Limb (tissue), 2 donors: Measurements from ENCODE around the gene PIM2.

Experiments used
- DNase-seq, 2 donors: peaks; one replicate each; pipeline ENCODE4 v3.0.0-alpha.2; 2016; ENCODE audit errors: extremely low spot score in 2 of 2

Gene PIM2

DNA sequence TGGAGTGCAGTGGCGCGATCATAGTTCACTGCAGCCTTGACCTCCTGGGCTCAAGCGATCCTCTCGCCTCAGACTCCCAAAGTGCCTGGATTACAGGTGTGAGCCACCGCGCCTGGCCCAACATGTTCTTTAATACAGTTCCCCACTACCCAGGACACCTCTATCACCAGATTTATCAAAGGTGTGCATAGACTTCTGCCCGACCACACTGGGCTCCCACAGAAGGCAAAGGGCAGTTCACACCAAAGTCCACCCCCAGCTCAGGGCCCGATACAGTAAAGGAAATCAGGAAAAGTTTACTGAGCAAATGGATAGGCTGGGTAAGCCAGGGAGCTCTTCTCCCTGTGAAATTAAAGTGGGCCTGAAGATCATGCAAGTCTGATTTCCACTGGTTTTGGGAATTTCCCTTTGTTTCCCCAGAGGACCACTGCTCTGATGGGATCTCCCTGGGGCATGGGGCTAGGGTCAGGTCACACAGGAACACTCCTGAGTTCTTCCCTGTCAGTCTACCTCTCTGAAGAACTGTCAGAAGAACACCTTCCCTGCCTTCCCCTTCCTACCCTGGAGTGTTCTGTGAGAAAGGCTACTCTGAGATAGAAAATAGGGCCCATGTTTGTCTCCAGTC lies 17.7 kb upstream of the PIM2 start:
- DNase-seq, result no peak

DNA sequence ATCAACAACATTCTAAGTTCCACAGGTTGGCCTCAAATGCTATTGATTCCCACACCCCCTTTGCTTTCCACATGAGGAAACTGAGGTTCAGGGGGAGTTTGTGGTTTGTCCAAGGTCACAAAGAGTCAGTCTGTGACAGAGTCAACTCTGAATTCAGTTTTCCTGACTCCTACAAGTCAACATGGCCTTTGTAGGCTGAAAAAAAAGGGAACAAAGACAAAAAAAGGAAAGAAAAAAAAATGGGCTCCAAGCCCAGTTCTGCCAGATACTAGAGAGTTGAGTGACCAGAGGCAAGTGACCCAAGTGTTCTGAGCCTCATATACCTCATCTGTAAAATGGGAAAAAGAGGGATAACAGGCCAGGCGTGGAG lies 16.5 kb upstream of the PIM2 start:
- DNase-seq, result no peak

DNA sequence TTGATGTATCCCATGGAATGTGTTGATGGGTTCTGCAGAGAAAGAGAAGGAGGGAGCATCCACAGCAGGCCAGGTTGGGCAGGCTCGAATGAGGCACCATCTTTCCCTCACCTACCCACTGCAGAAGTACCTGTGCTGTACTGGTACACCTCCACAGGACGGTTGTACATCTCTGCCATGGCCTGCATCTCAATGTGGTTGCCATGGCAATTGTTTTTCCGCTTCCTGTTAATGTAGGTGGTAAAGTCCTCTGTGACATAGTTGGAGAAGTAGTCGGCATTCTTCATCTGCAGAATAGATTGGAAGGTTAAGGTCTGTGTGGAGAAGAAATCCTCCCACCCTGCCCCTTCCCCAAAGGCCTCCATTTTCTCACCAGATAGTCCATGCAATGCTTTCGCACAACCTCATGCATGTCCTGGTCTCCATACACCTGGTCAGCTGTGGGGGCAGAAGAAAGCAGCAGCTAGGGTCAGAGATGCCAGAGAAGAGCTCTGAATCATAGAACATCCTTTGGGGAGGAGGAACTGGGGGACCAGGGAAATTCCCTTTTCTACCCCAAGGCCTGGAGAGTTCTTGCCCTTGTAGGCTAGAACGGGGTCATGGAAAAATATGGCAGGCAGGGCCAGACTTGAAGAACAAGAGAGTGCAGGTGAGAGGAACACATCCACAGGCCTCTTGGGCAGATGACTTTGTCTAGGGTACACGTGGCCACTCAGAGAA lies 15.9 kb upstream of the PIM2 start:
- no peak for DNase-seq

DNA sequence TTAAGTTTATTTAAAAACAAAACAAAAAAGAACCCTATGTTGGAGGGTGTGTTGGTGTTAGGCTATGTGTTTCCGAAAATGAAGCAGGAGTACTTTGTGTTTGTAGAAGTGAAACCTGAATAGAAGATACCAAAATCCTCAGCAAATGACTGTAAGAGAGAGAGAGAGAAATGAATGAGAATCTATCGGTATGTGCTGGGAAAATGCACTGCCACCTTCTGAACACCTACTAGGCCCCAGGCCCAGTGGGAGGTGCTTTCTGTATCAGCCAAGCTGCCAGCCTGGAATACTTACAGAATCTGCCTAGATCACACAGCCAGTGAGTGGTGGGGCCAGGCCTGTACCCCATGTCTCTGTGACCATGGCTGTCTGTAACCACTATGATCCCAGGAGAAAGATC lies 14.9 kb upstream of the PIM2 start:
- no peak for DNase-seq

DNA sequence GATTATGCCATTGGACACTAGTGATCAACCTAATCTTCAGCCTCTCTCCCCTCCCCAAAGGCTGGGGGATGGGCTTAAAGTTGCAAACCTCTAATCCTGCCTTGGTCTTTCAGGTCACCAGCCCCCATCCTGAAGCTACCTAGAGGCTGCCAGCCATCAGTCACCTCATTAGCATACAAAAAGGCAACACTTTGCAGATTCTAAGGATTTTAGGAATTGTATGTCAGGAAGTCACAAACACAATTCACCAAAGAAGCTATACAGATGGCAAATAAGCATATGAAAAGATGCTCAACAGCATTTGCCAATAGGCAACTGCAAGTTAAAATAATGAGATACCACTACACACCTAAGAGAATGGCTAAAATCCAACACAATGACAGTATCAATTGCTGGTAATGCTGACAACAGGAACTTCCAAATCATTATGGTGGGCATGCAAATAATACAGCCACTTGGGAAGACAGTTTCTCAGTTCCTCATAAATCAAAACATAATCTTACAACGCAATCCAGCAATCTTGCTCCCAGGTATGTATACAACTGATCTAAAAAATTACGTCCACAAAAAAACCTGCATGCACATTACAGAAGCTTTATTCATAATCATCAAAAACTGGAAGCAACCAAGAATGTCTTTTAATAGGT lies 9.0 kb upstream of the PIM2 start:
- DNase-seq, result no peak

DNA sequence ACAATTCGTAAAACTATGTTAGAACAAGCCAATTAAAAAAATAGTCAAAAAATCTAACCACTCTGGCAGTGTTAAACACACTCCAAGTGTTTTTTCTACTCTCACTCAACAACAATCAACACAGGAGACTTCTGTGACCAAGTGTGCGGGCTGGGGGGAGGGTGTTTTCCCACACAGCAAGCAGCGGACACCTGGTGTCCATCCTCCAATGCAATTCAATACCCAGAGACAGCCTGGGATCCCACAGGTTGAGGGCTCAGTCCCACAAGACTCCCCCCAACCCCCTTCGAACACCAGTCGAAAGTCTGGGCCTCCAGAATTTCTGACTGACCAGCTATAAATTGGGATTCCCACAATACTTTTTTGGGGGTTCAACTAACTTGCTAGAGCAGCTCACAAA lies 8.3 kb upstream of the PIM2 start:
- no peak for DNase-seq

DNA sequence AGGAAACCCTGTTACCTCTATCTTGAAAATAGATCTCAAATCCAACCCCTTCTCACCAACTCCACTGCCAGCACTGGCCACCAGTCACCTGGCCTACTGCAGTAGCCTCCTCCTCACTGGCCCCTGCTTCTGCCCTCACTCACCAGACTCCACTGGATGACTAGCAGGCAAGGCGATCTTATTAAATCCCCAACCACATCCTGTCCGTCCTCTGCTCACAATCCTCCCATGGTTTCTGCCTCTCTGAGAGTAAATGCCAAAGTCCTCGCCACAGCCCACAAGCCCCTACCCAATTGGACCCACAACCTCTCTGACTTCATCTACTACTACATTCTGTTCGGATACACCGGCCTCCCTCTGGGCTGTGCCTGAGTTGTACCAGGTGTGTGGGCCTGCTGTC lies 5.4 kb upstream of the PIM2 start:
- no peak for DNase-seq

DNA sequence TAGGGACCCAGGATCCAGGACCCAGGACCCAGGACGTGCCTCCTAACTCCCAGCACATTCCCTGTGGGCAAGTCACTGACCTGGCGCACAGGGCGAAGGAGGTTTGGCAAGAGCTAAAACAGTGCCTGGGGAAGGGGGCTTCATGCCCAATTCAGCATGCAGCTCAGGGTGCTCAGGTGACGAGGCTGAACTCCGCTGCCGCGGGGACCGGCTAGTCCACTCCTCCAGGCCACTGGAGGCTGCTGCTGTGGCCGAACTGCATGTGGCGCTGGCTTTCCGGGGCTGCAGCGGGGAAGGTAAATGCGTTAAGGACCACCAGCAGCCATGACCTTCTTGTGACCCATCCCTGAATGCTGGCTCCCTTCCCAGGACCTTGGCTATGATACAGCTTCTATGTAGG lies 4.9 kb upstream of the PIM2 start:
- no peak for DNase-seq

DNA sequence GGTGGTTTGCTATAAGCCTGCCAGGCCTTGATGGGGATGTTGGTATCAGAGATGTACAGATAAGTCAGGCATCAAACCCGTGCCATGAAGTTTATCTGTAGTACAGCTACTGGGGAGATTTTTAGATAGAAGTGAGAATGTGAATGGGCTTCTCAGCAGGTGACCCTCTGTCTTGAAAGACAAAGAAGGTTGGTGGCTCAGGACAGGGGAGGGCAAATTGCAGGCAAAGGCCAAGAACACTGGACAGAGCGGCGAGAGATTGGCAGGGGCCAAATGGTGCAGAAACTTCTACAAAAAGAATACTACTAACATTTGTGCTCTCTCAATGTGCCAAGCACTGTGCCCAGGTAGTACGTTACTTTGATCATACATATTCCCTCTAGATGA lies 1.9 kb upstream of the PIM2 start:
- DNase-seq, result no peak

DNA sequence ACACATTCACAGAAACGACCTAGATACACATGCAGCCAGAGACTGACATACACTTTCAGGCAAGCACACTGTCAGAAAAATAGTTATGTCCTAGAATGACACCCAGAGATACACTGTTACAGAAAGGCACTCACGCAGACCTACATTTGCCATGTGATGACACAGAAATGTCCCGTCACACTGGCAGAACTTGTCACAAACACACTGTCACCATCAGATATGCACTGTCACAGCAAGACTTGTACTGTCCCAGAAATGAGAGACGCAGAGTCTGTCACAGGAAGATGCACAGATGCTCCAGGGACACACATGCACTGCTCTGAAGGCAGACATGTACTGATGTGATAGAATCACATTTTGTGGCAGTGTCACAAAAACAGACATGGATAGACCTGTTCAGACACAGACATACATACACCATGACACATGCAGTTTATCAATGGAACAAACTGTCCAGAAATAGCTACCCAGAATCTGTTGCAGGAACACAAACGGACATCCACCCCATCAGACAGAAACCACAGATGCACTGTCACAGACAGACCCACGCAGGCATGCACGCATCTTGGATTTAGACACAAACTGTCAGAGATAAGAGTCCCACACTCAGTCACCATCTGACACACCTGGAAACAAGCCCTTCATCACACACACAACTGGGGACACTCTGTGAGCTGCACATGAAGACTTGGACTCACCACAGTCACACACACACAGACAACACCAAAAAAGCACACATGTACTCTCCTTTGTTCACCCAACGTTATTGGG lies 1.3 kb upstream of the PIM2 start:
- DNase-seq, result no peak

DNA sequence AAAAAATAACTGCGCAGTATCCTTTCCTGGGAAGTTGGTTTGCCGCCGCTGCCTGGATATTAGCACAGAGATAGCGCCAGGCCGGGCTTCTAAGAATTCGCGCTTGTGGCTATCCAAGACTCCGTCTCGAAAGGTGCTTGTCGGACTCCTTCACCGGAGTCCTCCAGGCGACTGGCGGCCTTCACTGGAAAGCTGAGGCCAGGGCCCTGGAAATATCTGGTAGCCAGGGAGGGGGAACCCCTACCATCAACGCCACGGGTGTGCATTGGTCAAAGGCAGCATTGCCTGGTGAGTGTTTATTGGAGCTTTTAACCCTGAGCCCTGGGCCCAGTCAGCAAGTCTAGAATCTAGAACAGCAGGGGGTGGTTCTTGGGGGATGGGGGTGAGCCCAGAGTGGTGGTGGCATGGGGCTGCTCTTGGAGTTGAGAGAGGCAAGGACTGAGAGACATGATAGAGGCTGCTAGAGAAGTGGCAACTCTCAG lies 577 bp upstream of the PIM2 start:
- DNase-seq, result no peak

DNA sequence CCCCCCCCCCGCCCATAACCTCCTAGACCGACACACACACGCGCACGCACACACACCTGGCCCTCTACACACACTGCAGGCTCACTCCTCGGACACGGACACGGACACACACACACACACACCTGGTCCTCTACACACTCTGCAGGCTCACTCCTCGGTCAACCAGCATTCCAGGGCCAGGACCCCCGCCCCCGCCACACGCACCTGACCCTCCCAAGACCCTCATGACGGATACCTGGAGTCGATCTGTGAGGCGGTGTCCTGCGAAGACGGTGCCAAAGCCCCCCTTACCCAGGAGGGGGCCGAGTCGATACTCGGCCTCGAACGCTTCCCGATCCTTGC lies 552 bp downstream of the PIM2 start:
- DNase-seq, result no peak

DNA sequence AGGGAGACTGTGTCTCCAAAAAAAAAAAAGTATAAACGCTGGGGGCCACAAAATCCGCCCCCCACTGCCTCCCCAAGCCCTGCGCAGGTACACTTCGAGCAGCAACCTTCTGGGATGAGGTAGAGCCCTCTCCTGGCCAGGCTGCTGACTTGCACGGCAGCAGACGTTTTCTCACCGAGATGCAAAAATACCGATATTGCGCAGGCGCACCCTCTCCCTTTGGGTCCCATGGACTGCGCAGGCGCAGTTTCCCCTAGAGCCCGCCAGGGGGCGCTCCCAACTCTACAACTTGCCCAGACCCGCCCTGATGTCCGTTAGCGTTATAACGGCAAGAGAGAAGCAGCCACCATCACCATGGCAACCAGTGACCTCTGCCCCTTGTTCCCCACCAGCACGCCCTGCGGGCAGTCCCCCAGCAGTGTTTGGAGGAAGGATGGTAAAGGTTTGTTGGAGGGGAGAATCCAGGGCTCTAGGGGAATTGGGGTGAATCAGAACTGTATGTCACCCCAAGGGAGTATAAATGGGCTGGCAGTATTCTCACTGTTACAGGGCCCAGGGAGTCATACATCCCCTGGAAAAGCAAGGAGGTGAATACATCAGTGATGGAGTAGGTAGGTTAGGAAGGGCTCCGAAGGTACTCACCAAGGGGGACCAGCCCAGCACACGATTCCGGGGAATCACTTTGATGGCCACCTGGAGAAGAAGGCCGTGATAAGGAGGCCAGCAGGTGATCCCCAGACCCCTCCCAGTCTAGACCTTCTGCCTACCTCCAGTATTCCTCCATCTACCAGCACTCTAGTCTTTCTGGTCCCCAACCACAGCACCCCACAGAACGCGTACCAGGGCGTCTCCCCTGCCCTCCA lies 1.5 kb downstream of the PIM2 start:
- peak; percentile 88 to 91 for DNase-seq

DNA sequence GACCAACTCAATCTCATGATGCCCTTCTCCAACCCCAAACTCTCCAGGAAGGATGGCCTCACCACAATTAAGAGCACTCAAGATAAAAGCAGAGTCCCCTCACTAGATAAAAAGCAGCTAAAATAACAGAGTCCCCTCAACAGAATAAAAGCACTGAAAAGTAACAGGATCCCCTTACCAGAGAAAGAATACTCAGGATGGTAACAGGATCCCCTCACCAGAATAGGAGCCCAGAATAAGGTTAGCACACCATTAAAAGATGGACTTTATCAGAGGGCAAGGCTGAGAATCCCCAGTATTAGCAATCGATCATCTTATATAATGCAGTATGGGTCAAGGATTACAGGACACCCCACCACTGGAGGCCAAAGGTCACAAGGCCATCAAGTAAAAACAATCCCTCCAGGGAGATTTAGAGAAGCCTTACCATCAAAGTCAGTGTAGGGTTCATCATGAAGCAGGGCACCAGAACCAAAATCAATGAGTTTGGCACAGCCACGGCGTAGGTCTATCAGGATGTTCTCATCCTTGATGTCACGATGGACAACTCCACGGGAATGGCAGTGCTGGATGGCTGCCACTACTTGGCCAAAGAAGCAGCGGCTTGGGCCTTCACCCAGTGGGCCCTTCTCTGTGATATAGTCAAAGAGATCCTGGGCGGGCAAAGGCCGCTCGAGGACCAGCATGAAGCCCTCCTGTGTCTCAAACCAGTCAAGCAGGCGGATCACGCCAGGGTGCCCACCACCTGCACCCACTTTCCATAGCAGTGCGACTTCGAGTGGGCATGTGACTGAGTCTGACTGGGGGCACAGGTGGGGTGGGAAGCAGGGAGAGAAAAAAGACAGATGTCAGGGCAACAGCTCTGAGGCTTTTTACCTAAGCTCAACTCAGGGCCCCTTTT lies 4.0 kb downstream of the PIM2 start:
- DNase-seq, result no peak

DNA sequence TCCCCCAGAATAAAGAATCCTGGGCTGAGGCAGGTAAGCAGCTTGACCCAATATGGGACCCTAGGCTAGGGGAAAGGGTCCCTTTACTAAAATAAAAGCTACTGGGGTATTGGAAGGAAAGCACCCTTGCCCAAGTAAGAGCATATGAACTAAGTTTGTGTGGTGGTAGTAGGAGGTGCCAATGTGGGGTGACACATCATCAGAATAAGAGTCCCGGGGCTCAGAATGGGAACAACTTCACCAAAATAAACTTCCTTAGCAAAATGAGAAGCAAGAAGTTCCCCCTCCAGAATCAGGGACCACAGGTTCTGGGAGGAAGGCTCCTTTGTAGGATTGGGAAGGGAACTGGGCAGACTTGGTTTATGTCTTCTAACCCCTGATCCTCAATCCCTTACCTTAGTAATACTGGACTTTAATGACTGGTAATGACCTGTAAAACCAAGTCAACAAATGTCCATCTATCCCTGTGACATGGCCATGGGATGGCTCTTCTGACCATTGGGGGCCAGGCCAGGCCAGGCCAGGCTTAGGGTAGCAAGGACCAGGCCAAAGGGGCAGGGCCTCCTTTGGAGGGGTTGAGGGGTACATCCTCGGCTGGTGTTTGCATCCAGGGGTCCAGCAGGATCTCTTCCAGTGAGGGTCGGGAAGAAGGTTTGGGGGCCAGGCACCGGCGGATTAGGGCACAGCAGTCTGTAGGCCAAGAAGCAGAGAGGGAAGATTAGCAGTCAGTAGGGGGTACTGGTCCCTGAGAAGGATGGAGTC lies 5.0 kb downstream of the PIM2 start:
- no peak for DNase-seq

DNA sequence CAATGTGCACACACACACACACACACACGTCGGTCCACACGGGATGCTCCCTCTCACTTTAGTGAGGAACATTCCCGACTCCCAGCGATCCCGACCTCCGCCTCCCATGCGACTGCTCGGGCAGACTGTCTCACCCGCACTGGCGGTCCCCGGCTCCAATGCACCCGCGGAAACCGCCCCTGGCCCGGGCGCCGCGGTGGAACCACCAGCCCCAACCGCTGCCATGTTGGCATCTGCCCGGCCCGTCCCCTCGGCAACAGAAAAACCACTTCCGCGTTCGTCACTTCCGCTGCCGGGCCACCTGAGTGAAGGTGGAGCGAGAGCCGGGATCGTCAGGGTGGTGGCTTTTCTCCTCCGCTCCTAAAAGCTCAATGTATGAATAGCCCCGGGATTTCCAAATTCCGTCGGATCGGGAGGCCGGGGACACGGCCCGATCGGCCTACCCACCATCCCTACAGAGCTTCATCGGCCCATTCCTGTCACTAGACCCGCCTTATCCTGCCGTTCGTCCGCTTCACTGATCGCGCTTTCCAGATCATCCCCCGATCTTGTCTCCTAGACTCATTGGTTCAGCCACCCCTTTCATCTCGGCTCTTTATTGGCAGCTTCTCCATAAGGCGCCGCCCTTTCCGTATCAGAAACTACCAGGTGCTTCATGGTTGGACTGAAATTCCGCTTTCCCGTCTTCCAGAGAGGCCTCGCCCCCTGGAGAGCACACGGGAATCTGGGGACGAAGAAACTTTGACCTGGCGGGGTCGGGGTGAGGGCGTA lies 7.2 kb downstream of the PIM2 start, which contains the start of gene SLC35A2:
Gene SLC35A2, minus strand, starts transcription at position 235 of the 771 bp plus-strand sequence. Its CDS starts 10 bp downstream, at position 225.
- peak; percentile 53 to 89 for DNase-seq

DNA sequence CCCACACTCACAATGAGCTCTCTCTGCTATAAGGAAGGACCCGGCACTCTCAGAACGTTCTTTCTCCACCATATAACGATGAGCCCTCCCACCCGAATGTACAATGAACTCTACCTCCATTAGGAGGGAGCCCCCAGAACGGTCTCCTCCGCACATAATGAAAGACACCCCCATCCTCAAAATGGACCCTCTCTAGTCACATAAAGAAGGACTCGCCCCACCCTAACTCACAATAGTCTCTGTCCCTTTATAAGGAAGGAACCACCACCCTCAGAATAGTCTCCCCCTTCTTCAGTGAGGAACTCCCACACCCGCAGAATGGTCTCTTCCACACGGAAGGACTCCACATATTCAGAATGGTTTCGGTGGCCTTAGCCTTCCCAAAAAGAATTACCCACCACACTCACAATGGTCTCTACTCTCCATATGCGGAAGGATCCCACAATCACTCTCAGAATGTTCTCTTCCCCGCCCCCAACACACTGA lies 7.9 kb downstream of the PIM2 start:
- DNase-seq, result no peak

DNA sequence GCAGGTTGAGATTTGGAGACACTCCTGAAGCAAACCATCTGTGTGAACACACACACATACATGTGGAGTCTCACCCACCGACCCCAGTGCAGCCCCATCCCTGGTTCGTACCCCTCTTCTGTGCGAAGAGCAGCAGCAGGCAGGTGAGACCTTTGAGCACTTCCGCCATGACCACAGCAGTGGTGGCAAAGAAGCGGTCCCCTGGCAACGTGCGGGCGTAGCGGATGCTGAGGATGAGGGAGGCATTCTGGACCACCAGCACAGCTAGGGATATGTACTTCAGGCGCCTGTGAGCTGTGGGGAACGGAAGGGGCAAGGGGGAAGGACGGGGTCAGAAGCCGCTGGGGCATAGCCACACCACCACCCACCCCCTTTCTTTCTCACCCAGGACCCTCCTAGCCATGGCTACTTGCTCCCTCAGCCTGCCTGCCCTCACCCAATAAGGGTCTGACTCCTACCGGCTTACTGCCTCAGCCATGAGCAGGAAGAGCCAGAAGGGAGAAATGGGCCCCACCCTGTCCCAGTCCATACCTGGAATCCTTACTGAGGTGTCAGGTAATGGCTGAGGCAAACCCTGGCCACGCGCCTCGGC lies 9.0 kb downstream of the PIM2 start:
- no peak for DNase-seq
